ENCODE measurements around the gene NLK.

- TF ChIP-seq CTCF (IDR thresholded peaks at IDR 0.05) (no peak), POLR2A (IDR thresholded peaks at IDR 0.05) (no peak), EP300 (IDR thresholded peaks at IDR 0.05; ENCODE audit: low read depth) (no peak)
These were observed 41.3 kb upstream of the NLK start for GRCh38 chr17:28001149-28001548.

Measured in transverse colon (tissue), 3 donors.